IPS-15b (cell line): Measurements from ENCODE around the gene DRC7.
"Not testable (repeated sequence)": the region's sequence is repeated elsewhere in the genome, so short reads cannot be mapped to it uniquely, and the experiment has no call there.

ENCODE experiments used
- H3K27me3 ChIP-seq: one replicate; pipeline ENCODE4 v1.6.1; 2013; ENCODE audit warnings: low read length; ENCODE audit not compliant: control insufficient read depth, insufficient read depth
- H3K36me3 ChIP-seq: one replicate; pipeline ENCODE4 v1.6.1; 2013; ENCODE audit warnings: low read length; ENCODE audit not compliant: control insufficient read depth, insufficient read depth
- H3K4me1 ChIP-seq: one replicate; pipeline ENCODE4 v1.6.1; 2013; ENCODE audit warnings: mild to moderate bottlenecking, low read length; ENCODE audit not compliant: control insufficient read depth, insufficient read depth
- H3K4me3 ChIP-seq: one replicate; pipeline ENCODE4 v1.5.1; 2013; ENCODE audit warnings: low read depth, low read length
- H3K9ac ChIP-seq: one replicate; pipeline ENCODE4 v1.6.1; 2013; ENCODE audit warnings: low read depth, mild to moderate bottlenecking, low read length
- H3K9me3 ChIP-seq: one replicate; pipeline ENCODE4 v1.6.1; 2013; ENCODE audit warnings: mild to moderate bottlenecking, low read length; ENCODE audit not compliant: control insufficient read depth, insufficient read depth

DRC7 gene

GRCh38 chr16:57669476-57670162 is 25.0 kb upstream of the DRC7 start:
- H3K27me3 ChIP-seq: no peaks in the 10 kb centered on the region
- H3K36me3 ChIP-seq: no peaks in the 10 kb centered on the region
- H3K4me1 ChIP-seq: no peaks in the 10 kb centered on the region
- no peak overlapping the region for H3K4me3 ChIP-seq
- H3K9me3 ChIP-seq: no peaks in the 10 kb centered on the region
- H3K9ac ChIP-seq: no peak overlapping the region

GRCh38 chr16:57670196-57670595 is 24.4 kb upstream of the DRC7 start:
- no peak overlapping the region for H3K4me3 ChIP-seq
- H3K27me3 ChIP-seq: no peaks in the 10 kb centered on the region
- H3K4me1 ChIP-seq: no peaks in the 10 kb centered on the region
- no peaks in the 10 kb centered on the region for H3K9me3 ChIP-seq
- H3K36me3 ChIP-seq: no peaks in the 10 kb centered on the region
- H3K9ac ChIP-seq: no peak overlapping the region

- H3K4me1 ChIP-seq, H3K4me3 ChIP-seq, H3K27me3 ChIP-seq: not testable (repeated sequence)
Observed at GRCh38 chr16:57671451-57671850, 23.2 kb upstream of the DRC7 start.

GRCh38 chr16:57672416-57672815 is 22.2 kb upstream of the DRC7 start:
- Histone ChIP-seq H3K27me3 (no peaks in the 10 kb centered on the region), H3K9me3 (no peaks in the 10 kb centered on the region), H3K4me3 (no peak overlapping the region), H3K9ac (no peak overlapping the region), H3K36me3 (no peaks in the 10 kb centered on the region), H3K4me1 (peaks cover 11% of the 10 kb centered on the region)

More at GRCh38 chr16:57671451-57671850, 23.2 kb upstream of the DRC7 start:
- H3K36me3 ChIP-seq, H3K9ac ChIP-seq, H3K9me3 ChIP-seq: not testable (repeated sequence)

- H3K27me3 ChIP-seq: no peaks in the 10 kb centered on the region
- no peaks in the 10 kb centered on the region for H3K9me3 ChIP-seq
- H3K36me3 ChIP-seq: no peaks in the 10 kb centered on the region
- H3K4me1 ChIP-seq: peaks cover 11% of the 10 kb centered on the region
- H3K4me3 ChIP-seq: no peak overlapping the region
- no peak overlapping the region for H3K9ac ChIP-seq
Observed at GRCh38 chr16:57672824-57673223, 21.8 kb upstream of the DRC7 start.

- no peaks in the 10 kb centered on the region for H3K36me3 ChIP-seq
- peaks cover 13% of the 10 kb centered on the region for H3K4me1 ChIP-seq
- H3K9ac ChIP-seq: no peak overlapping the region
- H3K27me3 ChIP-seq: no peaks in the 10 kb centered on the region
- H3K4me3 ChIP-seq: peak overlapping the region; percentile 18
- H3K9me3 ChIP-seq: no peaks in the 10 kb centered on the region
Observed at GRCh38 chr16:57675741-57676551, 18.7 kb upstream of the DRC7 start.

- H3K4me3 ChIP-seq: no peak overlapping the region
- no peaks in the 10 kb centered on the region for H3K9me3 ChIP-seq
- H3K36me3 ChIP-seq: no peaks in the 10 kb centered on the region
- no peaks in the 10 kb centered on the region for H3K27me3 ChIP-seq
- H3K4me1 ChIP-seq: peaks cover 13% of the 10 kb centered on the region
- H3K9ac ChIP-seq: no peak overlapping the region
Observed at GRCh38 chr16:57676553-57677085, 18.0 kb upstream of the DRC7 start.

GRCh38 chr16:57677622-57678369 is 16.8 kb upstream of the DRC7 start:
- Histone ChIP-seq H3K27me3 (no peaks in the 10 kb centered on the region), H3K9ac (no peak overlapping the region)

GRCh38 chr16:57679016-57679415 is 15.6 kb upstream of the DRC7 start:
- Histone ChIP-seq H3K4me3 (no peak overlapping the region), H3K4me1 (peaks cover 13% of the 10 kb centered on the region), H3K9ac (no peak overlapping the region), H3K27me3 (no peaks in the 10 kb centered on the region), H3K36me3 (no peaks in the 10 kb centered on the region), H3K9me3 (no peaks in the 10 kb centered on the region)

More at GRCh38 chr16:57677622-57678369, 16.8 kb upstream of the DRC7 start:
- Histone ChIP-seq H3K4me3 (no peak overlapping the region), H3K9me3 (no peaks in the 10 kb centered on the region), H3K36me3 (no peaks in the 10 kb centered on the region), H3K4me1 (peaks cover 13% of the 10 kb centered on the region)

GRCh38 chr16:57679767-57680482 is 14.7 kb upstream of the DRC7 start:
- Histone ChIP-seq H3K27me3 (no peaks in the 10 kb centered on the region), H3K9me3 (no peaks in the 10 kb centered on the region), H3K4me3 (no peak overlapping the region), H3K9ac (no peak overlapping the region), H3K4me1 (peaks cover 13% of the 10 kb centered on the region), H3K36me3 (no peaks in the 10 kb centered on the region)

GRCh38 chr16:57680842-57681375 is 13.7 kb upstream of the DRC7 start:
- H3K9ac ChIP-seq: no peak overlapping the region
- no peaks in the 10 kb centered on the region for H3K9me3 ChIP-seq
- no peaks in the 10 kb centered on the region for H3K27me3 ChIP-seq
- H3K4me3 ChIP-seq: no peak overlapping the region
- peaks cover 8% of the 10 kb centered on the region for H3K4me1 ChIP-seq
- no peaks in the 10 kb centered on the region for H3K36me3 ChIP-seq
